HG02623 (cell line): ENCODE results near the gene KMT5C.

ENCODE experiments used
- ATAC-seq: cut with Tn5 transposase; IDR thresholded peaks from one replicate; pipeline ENCODE4 v1.9.1; 2021; ENCODE audit warnings: moderate library complexity; ENCODE audit not compliant: unreplicated experiment

The KMT5C gene

DNA sequence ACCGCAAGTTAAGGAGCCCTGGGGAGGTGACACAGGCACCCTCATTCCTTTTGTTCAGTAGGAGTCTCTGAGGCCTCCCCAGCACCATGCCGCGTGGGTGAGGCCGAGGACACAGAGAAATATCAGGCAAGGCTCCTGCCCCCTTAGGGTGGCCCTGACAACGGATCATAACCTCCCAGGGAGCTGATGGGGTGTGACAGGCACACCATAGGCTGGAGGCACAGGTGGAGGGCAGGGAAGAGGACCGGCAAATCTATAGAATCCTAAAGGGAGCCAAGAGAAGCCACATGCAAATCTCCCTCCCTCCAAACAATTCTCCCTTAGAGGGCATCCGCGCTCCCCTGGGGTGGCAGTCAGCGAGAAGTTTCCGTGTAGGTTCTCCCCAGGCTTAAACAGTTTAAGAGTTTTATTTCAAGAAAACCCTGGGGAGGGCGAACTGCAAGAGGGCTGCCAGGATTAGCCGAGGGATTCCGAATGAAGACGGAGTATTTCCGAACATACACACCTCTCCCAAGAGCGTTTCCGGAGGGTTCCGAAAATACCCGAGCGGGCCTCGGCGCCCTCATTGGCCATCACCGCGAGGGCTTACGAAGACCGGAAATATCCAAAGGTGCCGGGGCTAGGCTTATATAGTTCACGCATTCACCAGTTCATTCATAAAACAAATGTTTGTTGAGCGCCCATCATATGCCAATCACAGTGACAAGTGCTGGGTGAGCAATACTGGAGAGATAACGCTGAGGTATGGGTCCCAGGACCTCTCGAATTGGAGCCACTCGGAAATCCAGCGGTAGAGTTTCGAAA lies 45.4 kb downstream of the KMT5C start:
- peak; percentile 37 for ATAC-seq

- ATAC-seq: peak; percentile 57
These were observed 46.2 kb downstream of the KMT5C start, which contains the start of gene RPL28 for GRCh38 chr19:55385724-55386492. Gene RPL28 (plus strand): TSS chr19:55385932. CDS start chr19:55386358, 426 bp downstream.

DNA sequence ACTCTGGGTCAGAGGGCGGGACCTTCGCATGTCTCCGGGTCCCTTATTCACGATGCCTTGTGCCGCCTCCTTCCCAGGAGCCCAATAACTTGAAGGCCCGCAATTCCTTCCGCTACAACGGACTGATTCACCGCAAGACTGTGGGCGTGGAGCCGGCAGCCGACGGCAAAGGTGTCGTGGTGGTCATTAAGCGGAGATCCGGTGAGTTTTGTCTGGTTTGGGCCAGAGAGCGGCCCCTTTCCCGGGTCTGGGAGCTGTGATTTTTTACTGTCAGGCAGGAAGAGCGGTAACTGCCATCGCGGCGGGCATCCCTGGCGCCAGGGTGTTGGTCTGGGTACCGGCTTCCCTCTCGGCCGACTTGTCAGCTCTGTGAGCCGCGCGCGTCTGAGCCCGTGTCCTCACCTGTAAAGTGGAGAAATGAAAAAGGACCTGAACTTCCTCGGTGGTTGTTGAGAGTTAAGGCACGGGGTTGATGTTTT lies 46.9 kb downstream of the KMT5C start:
- ATAC-seq: no peak

GRCh38 chr19:55387736-55388497 lies 48.2 kb downstream of the KMT5C start:
- ATAC-seq: no peak

GRCh38 chr19:55389386-55390317 lies 50.0 kb downstream of the KMT5C start:
- ATAC-seq: no peak

DNA sequence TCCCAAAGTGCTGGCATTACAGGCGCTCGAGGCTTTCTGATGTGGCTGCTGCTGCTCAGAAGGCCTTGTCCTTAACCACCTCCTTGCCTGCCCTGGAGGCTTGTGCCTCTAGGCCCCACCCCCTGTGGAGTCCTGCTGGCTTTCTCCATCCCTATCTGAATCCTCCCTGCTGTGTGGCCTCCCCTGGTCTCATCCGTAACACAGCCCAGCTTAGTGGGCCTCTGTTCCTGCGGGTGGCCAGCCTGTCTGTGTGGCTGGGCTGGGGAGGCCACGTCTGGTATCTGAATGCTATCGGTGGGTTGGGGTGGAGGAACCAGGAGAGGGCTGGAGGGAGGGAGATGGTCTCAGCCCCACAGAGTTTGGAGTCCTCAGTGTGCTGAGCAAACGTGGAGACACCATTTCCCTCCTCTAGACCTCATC lies 50.8 kb downstream of the KMT5C start:
- ATAC-seq: no peak

- no peak for ATAC-seq
These were observed 51.6 kb downstream of the KMT5C start for GRCh38 chr19:55391191-55391670.

GRCh38 chr19:55391702-55392615 lies 52.3 kb downstream of the KMT5C start:
- ATAC-seq: no peak

DNA sequence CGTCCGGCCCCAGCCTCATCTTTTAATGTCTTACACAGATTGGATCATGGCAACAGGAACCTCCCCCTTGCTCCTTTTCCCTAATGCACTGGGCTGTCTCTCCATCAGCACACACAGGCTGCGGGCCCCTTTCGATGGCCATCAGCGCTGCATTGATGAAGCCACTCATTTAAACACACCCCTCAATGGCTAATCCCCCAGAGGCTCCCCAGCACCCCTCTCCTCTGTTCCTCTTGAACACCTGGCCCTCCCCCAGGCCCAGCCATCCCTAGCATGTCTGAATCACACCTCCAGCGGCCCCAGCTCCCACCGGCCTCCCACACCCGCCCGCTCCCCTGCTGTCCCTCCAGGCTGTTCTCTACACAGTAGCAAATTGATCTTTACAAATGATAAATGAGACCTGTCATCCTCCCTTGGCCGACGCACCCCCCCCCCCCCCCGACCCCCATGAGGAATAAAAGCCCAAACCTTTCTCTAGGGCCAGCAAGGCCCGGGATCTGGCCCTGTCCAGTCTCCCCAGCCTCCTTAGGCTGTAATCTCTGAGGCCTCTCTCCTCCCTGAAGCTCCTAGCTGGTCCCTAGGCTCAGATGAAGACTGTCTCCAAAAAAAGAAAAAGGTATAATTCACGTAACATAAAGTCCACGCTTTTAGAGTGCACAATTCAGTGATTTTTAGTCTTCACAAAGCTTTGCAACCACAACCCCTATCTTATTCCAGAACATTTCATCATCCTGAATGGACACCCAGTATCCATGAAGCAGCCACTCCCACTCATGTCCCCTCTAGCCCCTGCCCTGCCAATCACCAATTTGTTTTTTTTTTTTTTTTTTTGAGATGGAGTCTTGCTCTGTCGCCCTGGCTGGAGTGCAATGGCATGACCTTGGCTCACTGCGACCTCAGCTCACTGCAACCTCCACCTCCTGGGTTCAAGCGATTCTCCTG lies 53.4 kb downstream of the KMT5C start:
- ATAC-seq: no peak
